Stimulated activated CD4-positive, alpha-beta T cell treated with anti-CD3 and anti-CD28 coated beads, Interleukin-1b, Interleukin-23, amount 100 ng/mL, for 24 hours (primary cell): ENCODE data around the gene DPH1.

Source experiments
- DNase-seq, 4 experiments: peaks; one replicate each; pipeline ENCODE4 v3.0.0-alpha.2; 2020; ENCODE audit warnings: low read depth in 4 of 4, low spot score in 1 of 4

DPH1 gene

GRCh38 chr17:2049333-2050299, 19.7 kb downstream of the DPH1 start:
- peak; percentile 82 to 86 (median 84) for DNase-seq

DNA sequence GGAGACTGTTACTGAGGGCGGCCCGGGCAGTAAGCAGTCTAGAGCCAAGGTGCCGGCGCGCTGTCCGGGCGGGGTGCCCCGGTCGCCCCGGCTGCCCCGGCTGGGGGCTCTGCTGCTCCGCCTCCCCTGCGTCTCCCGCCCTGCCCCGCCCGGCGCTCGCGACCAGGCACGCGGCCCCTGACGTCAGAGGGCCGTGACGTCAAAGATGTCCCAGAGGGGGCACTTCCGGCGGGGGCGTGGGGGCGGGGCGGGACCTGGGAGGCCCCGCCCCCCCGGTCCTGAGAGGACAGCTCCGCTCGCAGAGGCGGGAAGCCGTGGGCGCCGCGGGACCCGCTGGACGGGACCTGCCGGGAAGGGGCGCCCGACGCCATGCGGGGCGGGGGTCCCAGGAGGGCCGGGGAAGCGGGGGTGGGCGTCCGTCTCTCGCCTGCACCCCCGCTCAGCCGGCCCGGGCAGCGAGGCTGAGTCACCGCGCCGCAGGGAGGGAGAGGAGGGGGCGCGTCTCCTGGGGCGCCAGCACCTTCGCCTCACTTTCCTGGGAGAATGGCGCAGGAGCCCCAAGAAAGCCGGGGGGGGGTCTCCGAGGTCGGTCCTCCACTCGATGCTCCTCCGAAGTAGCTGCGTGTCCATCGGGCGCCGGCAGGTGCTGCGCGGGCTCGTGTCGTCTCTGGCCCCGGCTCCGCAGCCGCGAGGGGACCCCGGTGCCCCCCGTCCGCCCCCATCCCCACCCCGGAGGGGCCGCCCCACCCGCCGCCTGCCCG, 20.5 kb downstream of the DPH1 start:
- DNase-seq = peak in 1 of 4 experiments; percentile 65

DNA sequence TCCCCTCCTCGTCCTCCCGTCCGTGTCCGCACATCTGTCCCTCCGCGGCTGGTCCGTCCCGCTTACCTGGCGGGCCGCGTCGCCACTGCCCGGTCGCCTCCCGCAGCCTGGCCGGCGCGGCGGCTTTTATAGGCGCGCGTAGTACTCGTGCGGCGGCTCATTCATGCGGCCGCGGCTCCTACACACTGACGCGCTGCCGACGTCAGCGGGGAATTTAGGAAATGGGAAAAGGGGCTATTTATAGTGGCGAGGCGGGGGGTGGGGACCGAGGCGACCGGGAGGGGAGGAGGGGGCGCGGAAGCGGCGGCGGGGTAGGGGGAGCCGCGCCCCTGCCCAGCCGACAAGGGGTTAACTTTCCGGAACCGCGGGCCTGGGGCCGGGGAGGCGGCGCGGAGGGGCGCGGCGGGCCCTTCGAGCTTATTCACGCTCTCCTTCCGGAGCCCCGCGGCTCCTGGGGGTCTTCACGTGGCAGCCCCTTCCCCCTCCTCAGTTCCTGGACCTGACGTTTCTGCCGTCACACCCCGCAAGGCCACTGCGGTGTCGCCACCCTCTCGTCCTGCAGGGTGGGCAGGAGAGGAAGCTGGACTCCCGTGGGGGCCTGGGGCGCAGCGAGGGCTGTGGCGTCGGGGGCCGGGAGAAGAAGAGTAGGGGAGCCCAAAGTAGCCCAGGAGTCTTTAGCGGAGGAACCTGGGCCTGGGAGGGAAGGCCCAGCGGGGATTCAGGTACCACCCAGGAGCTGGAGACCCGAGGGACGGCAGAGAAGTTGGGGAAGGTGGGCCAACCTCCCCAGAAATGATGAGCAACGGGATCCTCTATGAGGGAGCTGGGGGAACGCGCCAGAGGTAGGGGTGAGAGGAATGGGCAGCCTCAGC, 21.3 kb downstream of the DPH1 start:
- no peak for DNase-seq

DNA sequence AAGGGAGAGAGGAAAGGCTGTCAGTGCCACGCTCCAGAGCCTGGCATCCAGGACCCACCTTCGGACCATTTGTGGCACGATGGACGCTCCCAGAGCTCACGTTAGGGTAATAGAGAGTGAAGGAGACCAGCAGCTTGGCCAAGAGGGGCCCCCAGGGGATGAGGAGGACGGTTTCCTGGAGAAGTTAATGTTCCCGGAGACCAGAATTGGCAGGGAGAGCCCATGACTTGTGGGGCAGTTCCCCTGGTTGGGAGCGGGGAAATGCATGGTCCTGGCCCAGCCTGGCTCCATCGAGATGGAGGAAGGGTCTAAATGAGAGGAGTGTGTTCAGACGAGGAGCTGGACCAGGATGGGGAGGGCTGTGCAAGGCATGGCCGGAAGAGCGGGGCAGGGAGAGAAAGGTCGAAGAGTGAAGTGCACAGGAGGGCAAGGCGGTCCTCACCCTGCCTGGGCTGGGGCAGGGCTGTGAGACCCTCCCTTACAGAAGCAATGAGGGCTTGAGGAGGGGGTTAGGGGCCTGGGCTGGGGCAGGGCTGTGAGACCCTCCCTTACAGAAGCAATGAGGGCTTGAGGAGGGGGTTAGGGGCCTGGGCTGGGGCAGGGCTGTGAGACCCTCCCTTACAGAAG, 22.1 kb downstream of the DPH1 start:
- no peak for DNase-seq

GRCh38 chr17:2053380-2054261, 23.7 kb downstream of the DPH1 start:
- DNase-seq = peak in 1 of 4 experiments; percentile 76

- DNase-seq = no peak
These were observed 24.2 kb downstream of the DPH1 start for GRCh38 chr17:2054262-2054511.

- peak in 2 of 4 experiments; percentile 64 to 70 for DNase-seq
These were observed 24.7 kb downstream of the DPH1 start, which contains the start of gene HIC1 for GRCh38 chr17:2054512-2055291. Gene HIC1 (plus strand): TSS chr17:2055103. CDS start chr17:2056691, 1,588 bp downstream.

GRCh38 chr17:2055292-2056205, 25.6 kb downstream of the DPH1 start:
- no peak for DNase-seq

DNA sequence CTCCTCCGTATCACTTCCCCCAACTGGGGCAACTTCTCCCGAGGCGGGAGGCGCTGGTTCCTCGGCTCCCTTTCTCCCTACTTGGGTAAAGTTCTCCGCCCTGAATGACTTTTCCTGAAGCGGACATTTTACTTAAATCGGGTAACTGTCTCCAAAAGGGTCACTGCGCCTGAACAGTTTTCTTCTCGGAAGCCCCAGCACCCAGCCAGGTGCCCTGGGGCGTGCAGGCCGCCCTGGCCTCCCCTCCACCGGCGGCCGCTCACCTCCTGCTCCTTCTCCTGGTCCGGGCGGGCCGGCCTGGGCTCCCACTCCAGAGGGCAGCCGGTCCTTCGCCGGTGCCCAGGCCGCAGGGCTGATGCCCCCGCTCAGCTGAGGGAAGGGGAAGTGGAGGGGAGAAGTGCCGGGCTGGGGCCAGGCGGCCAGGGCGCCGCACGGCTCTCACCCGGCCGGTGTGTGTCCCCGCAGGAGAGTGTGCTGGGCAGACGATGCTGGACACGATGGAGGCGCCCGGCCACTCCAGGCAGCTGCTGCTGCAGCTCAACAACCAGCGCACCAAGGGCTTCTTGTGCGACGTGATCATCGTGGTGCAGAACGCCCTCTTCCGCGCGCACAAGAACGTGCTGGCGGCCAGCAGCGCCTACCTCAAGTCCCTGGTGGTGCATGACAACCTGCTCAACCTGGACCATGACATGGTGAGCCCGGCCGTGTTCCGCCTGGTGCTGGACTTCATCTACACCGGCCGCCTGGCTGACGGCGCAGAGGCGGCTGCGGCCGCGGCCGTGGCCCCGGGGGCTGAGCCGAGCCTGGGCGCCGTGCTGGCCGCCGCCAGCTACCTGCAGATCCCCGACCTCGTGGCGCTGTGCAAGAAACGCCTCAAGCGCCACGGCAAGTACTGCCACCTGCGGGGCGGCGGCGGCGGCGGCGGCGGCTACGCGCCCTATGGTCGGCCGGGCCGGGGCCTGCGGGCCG, 26.5 kb downstream of the DPH1 start:
- DNase-seq = no peak

GRCh38 chr17:2057175-2057759, 27.3 kb downstream of the DPH1 start:
- no peak for DNase-seq

GRCh38 chr17:2057760-2058585, 28.0 kb downstream of the DPH1 start:
- no peak for DNase-seq

DNA sequence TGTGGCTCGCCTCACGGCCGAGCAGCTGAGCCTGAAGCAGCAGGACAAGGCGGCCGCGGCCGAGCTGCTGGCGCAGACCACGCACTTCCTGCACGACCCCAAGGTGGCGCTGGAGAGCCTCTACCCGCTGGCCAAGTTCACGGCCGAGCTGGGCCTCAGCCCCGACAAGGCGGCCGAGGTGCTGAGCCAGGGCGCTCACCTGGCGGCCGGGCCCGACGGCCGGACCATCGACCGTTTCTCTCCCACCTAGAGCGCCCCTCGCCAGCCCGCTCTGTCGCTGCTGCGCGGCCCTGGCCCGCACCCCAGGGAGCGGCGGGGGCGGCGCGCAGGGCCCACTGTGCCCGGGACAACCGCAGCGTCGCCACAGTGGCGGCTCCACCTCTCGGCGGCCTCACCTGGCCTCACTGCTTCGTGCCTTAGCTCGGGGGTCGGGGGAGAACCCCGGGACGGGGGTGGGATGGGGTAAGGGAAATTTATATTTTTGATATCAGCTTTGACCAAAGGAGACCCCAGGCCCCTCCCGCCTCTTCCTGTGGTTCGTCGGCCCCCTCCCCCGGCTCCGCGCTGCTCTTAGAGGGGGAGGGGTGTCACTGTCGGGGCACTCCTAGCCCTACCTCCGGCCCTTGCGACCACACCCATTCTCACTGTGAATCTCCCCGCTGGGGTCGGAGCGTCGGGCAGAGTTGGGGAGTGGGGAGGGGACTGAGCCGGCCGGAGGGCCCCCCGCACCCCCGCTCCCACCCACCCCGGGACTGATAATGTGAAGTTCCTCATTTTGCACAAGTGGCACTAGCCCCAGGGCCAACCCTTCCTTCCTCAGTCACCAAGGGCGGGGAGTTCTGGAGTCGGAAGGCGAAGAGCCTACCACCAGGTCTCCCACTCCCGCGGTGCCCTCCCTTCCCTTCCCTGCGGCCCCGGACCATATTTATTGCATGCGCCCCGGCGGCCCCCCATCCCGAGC, 28.9 kb downstream of the DPH1 start:
- DNase-seq = no peak

DNA sequence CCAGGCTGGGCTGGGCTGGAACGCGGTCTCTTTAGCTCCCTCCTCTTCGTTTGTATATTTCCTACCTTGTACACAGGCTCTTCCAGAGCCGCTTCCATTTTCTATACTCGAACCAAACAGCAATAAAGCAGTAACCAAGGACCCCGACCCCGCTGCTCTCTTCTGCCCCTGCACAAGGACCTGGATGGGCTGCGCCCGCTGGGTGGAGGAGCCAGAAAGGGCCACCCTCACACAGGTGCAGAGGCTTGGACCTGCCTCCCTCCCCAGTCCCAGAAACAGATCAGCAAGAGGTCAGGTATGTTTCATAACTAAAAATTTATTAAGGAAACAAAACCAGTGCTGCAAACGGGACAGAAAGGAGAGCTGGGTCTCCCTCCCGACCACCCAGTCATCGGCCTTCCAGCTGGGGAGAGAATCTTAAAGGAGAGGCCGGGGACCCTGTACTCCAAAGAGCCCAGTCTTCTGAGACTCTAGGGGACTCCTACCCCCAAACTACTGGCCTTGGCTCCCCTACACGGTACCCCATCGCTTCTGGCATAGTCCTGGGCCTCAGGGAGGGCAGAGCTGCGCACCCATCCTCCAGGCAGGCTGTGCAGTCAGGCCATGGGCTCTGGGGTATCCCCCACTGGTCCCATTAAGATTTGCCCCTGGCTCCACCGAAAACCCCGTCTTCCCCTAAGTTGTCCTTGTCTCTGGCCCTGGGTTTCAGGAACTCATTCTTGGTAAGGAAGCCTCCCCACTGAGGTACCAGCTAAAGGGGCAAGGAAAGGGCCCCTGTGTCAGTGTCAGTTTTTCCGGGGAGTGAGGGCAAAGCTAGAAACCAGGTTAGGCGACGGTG, 29.8 kb downstream of the DPH1 start:
- DNase-seq = no peak

- no peak for DNase-seq
These were observed 30.4 kb downstream of the DPH1 start for GRCh38 chr17:2060385-2060658.
